NCI-H1436 (cell line): ENCODE measurements around the gene SIL1.
A peak's percentile ranks its signal among the peaks of the same experiment; 100 is the strongest.
"Not testable (repeated sequence)": the region's sequence is repeated elsewhere in the genome, so short reads cannot be mapped to it uniquely, and the experiment has no call there.

ENCODE experiments used
- DNase-seq: peaks from one replicate; lab custom pipeline; 2025; lab: John Stamatoyannopoulos, UW

Gene SIL1

GRCh38 chr5:139138809-139139208, 59.4 kb downstream of the SIL1 start:
- no peak for DNase-seq

GRCh38 chr5:139138109-139138508, 60.1 kb downstream of the SIL1 start:
- no peak for DNase-seq

- DNase-seq = no peak
Measured at GRCh38 chr5:139137697-139138096, 60.5 kb downstream of the SIL1 start.

GRCh38 chr5:139134906-139135305, 63.3 kb downstream of the SIL1 start:
- no peak for DNase-seq

- DNase-seq = peak; percentile 11
Measured at GRCh38 chr5:139133282-139133681, 64.9 kb downstream of the SIL1 start.

- no peak for DNase-seq
Measured at GRCh38 chr5:139132515-139132914, 65.7 kb downstream of the SIL1 start.

- no peak for DNase-seq
Measured at GRCh38 chr5:139131921-139132432, 66.2 kb downstream of the SIL1 start.

GRCh38 chr5:139131465-139131864, 66.7 kb downstream of the SIL1 start:
- no peak for DNase-seq

GRCh38 chr5:139131062-139131461, 67.1 kb downstream of the SIL1 start:
- no peak for DNase-seq

GRCh38 chr5:139130214-139130613, 68.0 kb downstream of the SIL1 start:
- DNase-seq = no peak

- DNase-seq = no peak
Measured at GRCh38 chr5:139126711-139127111, 71.5 kb downstream of the SIL1 start.

- no peak for DNase-seq
Measured at GRCh38 chr5:139125991-139126390, 72.2 kb downstream of the SIL1 start.

GRCh38 chr5:139124774-139125520, 73.2 kb downstream of the SIL1 start:
- no peak for DNase-seq

GRCh38 chr5:139121120-139121519, 77.0 kb downstream of the SIL1 start:
- DNase-seq = no peak

- no peak for DNase-seq
Measured at GRCh38 chr5:139120521-139120920, 77.6 kb downstream of the SIL1 start.

- no peak for DNase-seq
Measured at GRCh38 chr5:139118804-139119203, 79.4 kb downstream of the SIL1 start.

GRCh38 chr5:139117342-139117884, 80.8 kb downstream of the SIL1 start:
- no peak for DNase-seq

- no peak for DNase-seq
Measured at GRCh38 chr5:139116100-139116655, 82.0 kb downstream of the SIL1 start.

- no peak for DNase-seq
Measured at GRCh38 chr5:139113892-139114291, 84.3 kb downstream of the SIL1 start.

GRCh38 chr5:139112362-139112761, 85.8 kb downstream of the SIL1 start:
- not testable (repeated sequence) for DNase-seq

GRCh38 chr5:139110526-139111168, 87.5 kb downstream of the SIL1 start:
- no peak for DNase-seq

GRCh38 chr5:139108063-139108824, 89.9 kb downstream of the SIL1 start:
- peak; percentile 53 for DNase-seq
